HEK293 (cell line): ENCODE measurements around the gene RASA4B.

ENCODE experiments used
- BCL6B ChIP-seq: fragments of 450-650 bp; formaldehyde crosslinking; IDR thresholded peaks from 2 replicates; pipeline ENCODE4 v1.5.1; 2017; ENCODE audit warnings: missing biosample characterization, missing genetic modification characterization
- CTCF ChIP-seq: fragments of 450-650 bp; formaldehyde crosslinking; IDR thresholded peaks from 2 replicates; pipeline ENCODE4 v1.5.1; 2016; ENCODE audit warnings: missing biosample characterization, missing genetic modification characterization
- GLI2 ChIP-seq: fragments of 450-650 bp; formaldehyde crosslinking; IDR thresholded peaks from 2 replicates; pipeline ENCODE4; 2017; ENCODE audit warnings: missing biosample characterization, missing genetic modification characterization, low read depth, borderline replicate concordance
- GLIS1 ChIP-seq: fragments of 450-650 bp; formaldehyde crosslinking; IDR thresholded peaks from 2 replicates; pipeline ENCODE4 v1.5.1; 2016; ENCODE audit warnings: missing biosample characterization, missing genetic modification characterization
- KLF7 ChIP-seq: fragments of 450-650 bp; formaldehyde crosslinking; IDR thresholded peaks from 2 replicates; pipeline ENCODE4 v1.5.1; 2016; ENCODE audit warnings: missing biosample characterization, missing genetic modification characterization, borderline replicate concordance
- REPIN1 ChIP-seq: fragments of 450-650 bp; formaldehyde crosslinking; IDR thresholded peaks from 2 replicates; pipeline ENCODE4 v1.5.1; 2017; ENCODE audit warnings: missing biosample characterization, missing genetic modification characterization, low read depth
- SALL2 ChIP-seq: fragments of 450-650 bp; formaldehyde crosslinking; IDR thresholded peaks from 2 replicates; pipeline ENCODE4 v1.5.0; 2017; ENCODE audit warnings: missing biosample characterization, mild to moderate bottlenecking, missing genetic modification characterization, borderline replicate concordance
- ZBTB1 ChIP-seq: fragments of 450-650 bp; formaldehyde crosslinking; IDR thresholded peaks from 2 replicates; pipeline ENCODE4 v1.5.1; 2016; ENCODE audit warnings: missing biosample characterization, missing genetic modification characterization
- ZBTB26 ChIP-seq: fragments of 450-650 bp; formaldehyde crosslinking; optimal IDR thresholded peaks from 2 replicates; pipeline ENCODE3; 2016; ENCODE audit warnings: missing biosample characterization, mild to moderate bottlenecking, missing genetic modification characterization
- ZEB2 ChIP-seq: fragments of 450-650 bp; formaldehyde crosslinking; IDR thresholded peaks from 2 replicates; pipeline ENCODE4 v1.5.1; 2016; ENCODE audit warnings: missing biosample characterization, missing genetic modification characterization
- ZFP37 ChIP-seq: fragments of 450-650 bp; formaldehyde crosslinking; IDR thresholded peaks from 2 replicates; pipeline ENCODE4 v1.5.1; 2016; ENCODE audit warnings: missing biosample characterization, missing genetic modification characterization
- ZNF10 ChIP-seq: fragments of 450-650 bp; formaldehyde crosslinking; IDR thresholded peaks from 2 replicates; pipeline ENCODE4 v1.5.1; 2017; ENCODE audit warnings: missing biosample characterization, missing genetic modification characterization
- ZNF157 ChIP-seq: fragments of 450-650 bp; formaldehyde crosslinking; IDR thresholded peaks from 2 replicates; pipeline ENCODE4 v1.5.1; 2016; ENCODE audit warnings: missing biosample characterization, missing genetic modification characterization
- ZNF266 ChIP-seq: fragments of 450-650 bp; formaldehyde crosslinking; IDR thresholded peaks from 2 replicates; pipeline ENCODE4 v1.5.1; 2016; ENCODE audit warnings: missing biosample characterization, missing genetic modification characterization, low read depth
- ZNF341 ChIP-seq: fragments of 450-650 bp; formaldehyde crosslinking; IDR thresholded peaks from 2 replicates; pipeline ENCODE4; 2016; ENCODE audit warnings: low read depth, missing biosample characterization, missing genetic modification characterization
- ZNF37A ChIP-seq: fragments of 450-650 bp; IDR thresholded peaks from 2 replicates; pipeline ENCODE4 v1.5.1; 2018; ENCODE audit warnings: missing biosample characterization, missing genetic modification characterization
- ZNF530 ChIP-seq: fragments of 450-650 bp; formaldehyde crosslinking; IDR thresholded peaks from 2 replicates; pipeline ENCODE4 v1.5.1; 2016; ENCODE audit warnings: low read depth, missing biosample characterization, missing genetic modification characterization
- ZNF555 ChIP-seq: fragments of 450-650 bp; formaldehyde crosslinking; conservative IDR thresholded peaks from 2 replicates; pipeline ENCODE4 v1.5.1; 2017; ENCODE audit warnings: missing biosample characterization, mild to moderate bottlenecking, missing genetic modification characterization, inconsistent platforms
- ZNF600 ChIP-seq: fragments of 450-650 bp; formaldehyde crosslinking; IDR thresholded peaks from 2 replicates; pipeline ENCODE4 v1.5.1; 2016; ENCODE audit warnings: missing biosample characterization, missing genetic modification characterization
- ZSCAN5A ChIP-seq: fragments of 450-650 bp; formaldehyde crosslinking; IDR thresholded peaks from 2 replicates; pipeline ENCODE4 v1.5.1; 2016; ENCODE audit warnings: missing biosample characterization, missing genetic modification characterization
- TF ChIP-seq, protein P1 (sequence below): fragments of 450-650 bp; formaldehyde crosslinking; IDR thresholded peaks from 2 replicates; pipeline ENCODE4 v1.5.1; 2016; ENCODE audit warnings: missing biosample characterization, missing genetic modification characterization
- TF ChIP-seq, protein P2 (sequence below): fragments of 450-650 bp; formaldehyde crosslinking; IDR thresholded peaks from 2 replicates; pipeline ENCODE4 v1.5.1; 2017; ENCODE audit warnings: missing biosample characterization, mild to moderate bottlenecking, missing genetic modification characterization, moderate library complexity

The RASA4B gene

DNA sequence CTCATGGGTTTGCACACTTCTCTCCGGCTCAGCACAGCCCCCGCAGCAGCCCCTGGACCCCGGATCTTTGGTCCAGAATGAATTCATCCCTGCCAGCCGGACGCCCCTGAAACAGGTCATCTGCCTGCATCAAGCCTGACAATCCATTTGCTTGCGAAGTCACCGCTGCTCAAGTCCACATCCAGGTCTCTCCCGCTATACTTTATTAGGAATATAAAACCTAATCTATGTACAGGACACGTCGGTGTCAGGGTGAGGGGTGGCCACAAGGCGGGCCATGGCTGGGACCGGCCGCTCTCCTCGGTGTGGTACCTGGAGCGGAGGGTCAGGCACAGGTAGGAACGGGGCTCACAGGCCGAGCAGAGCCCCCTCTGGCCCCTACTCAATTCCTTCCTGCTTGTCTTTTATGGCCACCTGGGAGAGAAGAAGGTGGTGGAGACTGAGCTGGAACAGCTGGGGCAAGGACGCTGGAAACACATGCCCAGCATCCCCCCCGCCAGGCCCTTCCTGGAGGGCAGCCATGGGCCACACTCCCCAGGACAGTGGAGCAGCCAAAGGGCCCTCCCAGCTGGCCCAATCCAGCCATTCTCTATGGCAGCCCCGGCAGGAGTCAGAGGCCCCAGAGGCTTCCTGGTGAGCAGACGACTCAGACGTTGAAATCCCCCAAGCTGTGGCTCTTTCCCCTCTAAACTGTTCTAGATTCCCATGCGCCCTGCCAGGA is 44.1 kb downstream of the RASA4B start (continued):
- TF ChIP-seq BCL6B = no peak
- no peak for TF ChIP-seq CTCF (tag by site-specific recombination)
- no peak for TF ChIP-seq ZNF266 (tag by site-specific recombination)
- TF ChIP-seq, protein P1, sequence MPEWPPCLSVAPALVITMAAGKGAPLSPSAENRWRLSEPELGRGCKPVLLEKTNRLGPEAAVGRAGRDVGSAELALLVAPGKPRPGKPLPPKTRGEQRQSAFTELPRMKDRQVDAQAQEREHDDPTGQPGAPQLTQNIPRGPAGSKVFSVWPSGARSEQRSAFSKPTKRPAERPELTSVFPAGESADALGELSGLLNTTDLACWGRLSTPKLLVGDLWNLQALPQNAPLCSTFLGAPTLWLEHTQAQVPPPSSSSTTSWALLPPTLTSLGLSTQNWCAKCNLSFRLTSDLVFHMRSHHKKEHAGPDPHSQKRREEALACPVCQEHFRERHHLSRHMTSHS (tag by site-specific recombination) = no peak
- no peak for TF ChIP-seq REPIN1 (tag by site-specific recombination)
- TF ChIP-seq ZNF37A = no peak
- TF ChIP-seq ZSCAN5A (tag by site-specific recombination) = no peak
- no peak for TF ChIP-seq SALL2 (tag by site-specific recombination)
- no peak for TF ChIP-seq ZBTB1 (tag by site-specific recombination)
- TF ChIP-seq ZFP37 = no peak
- no peak for TF ChIP-seq KLF7
- peak; percentile 84 for TF ChIP-seq GLIS1 (tag by site-specific recombination)
- no peak for TF ChIP-seq ZBTB26
- no peak for TF ChIP-seq ZNF530
- no peak for TF ChIP-seq ZNF157 (tag by site-specific recombination)
- TF ChIP-seq, protein P2, sequence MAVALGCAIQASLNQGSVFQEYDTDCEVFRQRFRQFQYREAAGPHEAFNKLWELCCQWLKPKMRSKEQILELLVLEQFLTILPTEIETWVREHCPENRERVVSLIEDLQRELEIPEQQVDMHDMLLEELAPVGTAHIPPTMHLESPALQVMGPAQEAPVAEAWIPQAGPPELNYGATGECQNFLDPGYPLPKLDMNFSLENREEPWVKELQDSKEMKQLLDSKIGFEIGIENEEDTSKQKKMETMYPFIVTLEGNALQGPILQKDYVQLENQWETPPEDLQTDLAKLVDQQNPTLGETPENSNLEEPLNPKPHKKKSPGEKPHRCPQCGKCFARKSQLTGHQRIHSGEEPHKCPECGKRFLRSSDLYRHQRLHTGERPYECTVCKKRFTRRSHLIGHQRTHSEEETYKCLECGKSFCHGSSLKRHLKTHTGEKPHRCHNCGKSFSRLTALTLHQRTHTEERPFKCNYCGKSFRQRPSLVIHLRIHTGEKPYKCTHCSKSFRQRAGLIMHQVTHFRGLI (tag by site-specific recombination) = no peak
- no peak for TF ChIP-seq ZNF555 (tag by site-specific recombination)
- TF ChIP-seq ZNF600 (tag by site-specific recombination) = no peak
- TF ChIP-seq GLI2 (tag by site-specific recombination) = no peak
- TF ChIP-seq ZNF341 (tag by site-specific recombination) = peak; percentile 32
- TF ChIP-seq ZEB2 = no peak
- no peak for TF ChIP-seq ZNF10 (tag by site-specific recombination)
